GM21447 (cell line): ENCODE data around the gene CROCC2.

ENCODE experiments used
- ATAC-seq: cut with Tn5 transposase; IDR thresholded peaks from one replicate; pipeline ENCODE4 v1.9.1; 2021; ENCODE audit not compliant: unreplicated experiment

The CROCC2 gene

DNA sequence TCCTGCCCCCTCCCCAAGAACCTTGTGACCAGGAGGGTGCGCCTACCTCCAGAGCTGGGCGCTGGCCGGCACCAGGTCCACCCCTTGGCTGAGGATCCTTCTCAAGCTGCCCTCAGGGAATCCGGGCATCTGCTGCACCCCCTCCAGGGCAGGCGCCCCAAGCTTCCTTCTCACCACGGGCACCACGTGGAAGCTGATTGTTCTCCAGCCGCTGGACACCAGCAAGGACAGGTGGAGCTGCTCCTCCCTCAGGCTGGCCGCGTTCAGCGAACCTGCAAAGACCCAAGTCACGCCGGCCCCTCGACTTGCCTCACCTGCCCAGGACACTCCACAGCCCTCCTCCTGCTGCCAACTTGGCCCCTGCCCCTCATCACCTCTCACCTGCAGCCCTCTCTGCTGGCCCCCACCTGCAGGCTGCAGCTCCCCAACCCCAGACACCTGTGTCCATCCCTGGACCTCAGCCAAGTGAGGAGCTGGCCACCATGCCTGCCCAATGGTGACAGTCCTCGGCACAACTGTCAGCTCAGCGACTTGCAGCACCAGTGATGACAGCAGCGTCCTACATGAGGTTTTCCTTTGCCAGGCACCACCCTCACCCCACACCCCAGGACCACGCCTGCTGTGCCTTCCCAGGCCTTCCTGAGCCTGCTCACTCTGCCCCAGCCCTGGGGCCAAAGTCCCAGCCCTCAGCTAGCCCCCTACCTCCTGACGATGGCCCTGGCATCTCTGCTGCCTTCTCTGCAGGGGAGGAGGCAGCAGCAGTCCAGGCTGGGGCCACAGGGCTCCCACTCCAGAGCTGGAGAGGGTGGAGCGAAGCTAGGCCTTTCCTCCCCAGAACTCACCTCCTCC lies 14.4 kb upstream of the CROCC2 start:
- ATAC-seq = no peak

DNA sequence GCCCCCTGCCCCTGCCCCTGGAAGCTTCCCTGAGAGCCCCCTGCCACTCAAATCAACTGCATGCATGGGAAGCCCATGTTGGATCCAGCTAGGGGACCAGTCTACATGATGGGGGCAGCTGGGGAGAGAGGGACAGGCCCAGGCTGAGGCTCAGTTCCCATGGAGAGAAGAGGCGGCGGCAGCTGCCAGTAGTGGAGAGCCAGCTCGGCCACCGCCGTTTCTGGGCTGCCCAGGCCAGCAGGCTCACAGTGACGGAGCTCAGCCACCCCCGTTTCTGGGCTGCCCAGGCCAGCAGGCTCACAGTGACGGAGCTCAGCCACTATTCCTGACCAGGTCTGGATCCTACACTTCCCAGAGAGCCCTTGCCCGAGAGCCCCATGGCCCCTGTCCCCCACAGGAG lies 13.8 kb upstream of the CROCC2 start:
- ATAC-seq = no peak

DNA sequence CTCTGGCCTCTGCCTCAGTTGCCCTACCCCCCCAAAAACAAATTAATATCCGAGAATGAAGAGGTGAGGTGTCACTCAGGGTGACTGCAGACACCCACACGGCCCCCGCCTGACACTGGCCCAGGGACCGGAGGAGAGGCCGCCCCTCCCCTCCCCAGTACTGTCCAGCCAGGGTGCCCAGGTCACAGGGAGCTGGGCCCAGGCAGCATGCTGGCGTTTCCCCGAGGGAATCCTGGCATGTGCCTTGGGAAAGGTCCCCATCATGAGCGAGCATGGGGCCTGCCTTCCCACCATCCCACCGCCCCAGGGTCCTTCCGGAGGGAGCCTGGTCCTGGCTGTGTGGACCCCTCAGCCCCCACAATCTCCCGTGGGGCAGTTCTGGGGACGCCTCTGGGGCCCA lies 13.2 kb upstream of the CROCC2 start:
- no peak for ATAC-seq

DNA sequence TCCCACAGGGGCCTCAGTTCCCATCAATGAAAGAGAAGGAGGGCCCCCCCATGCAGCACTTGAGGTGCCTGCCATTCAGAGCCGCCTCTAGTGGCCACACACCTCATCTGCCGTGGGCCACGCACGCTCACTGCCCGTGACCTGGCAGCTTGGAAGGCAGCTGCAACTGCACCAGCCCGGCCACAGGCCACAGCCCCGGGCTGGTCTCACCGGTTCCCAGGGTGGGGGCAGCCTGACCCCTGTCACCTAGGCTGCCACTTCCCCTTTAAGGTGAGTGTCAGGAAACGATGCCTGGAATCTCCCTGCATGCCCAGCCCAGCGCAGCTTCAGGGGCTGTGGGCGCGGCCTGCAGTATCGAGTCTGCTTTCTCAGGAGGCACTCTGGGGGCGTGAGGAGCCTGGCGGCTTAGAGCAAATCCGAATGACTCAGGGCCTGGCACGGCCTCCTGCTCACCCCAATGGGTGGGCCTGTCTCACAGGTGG lies 12.7 kb upstream of the CROCC2 start:
- no peak for ATAC-seq

DNA sequence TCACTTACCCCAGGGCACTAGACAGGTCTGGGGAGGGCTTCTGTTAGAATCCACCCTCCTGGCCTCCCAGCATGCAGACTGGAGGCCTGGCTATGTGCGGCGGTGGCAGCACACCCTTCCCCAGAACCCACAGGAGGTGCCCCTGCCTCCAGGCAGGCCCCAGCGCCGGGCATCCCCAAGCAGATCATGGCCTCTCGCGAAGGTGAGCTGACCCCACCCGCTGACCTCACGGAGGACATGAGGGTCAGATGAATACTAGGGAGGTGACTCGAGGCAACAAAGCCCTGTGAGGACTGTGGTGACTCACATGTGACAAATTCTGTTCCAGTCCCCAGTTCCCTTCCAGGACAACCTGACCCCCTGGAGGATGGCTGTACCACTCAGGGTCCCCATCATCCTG lies 12.1 kb upstream of the CROCC2 start:
- no peak for ATAC-seq

DNA sequence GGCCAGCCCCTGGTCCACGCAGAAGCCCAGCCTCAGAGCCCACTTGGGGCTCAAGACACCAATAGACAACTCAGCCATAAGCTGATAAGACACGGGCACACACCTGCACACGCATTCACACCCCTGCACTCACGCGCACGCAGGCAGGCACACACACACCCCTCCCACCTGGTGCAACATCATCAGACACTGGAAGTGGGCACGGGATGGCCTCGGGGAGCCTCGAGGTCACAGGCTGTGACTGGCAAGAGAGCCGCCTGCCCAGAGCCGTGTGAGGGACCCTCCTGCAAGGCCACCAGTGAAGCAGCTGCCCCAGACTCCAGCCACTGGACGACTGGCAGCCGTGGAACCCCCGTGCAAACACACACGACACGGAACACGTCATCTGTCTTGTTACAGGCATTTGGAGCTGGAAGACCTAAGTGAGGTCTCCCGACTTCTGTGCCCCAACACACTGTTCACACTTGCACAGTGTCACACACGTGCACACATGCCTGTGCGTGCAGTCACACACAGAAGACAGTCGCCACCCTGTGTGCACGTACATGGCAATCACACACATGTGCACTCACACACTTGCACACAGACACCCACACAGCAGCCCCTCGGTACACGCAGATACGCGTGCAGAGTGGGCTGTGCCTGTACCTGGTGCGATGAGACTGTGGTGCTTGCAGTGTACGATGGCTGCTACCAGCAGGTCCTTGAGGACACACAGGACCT lies 11.1 kb upstream of the CROCC2 start:
- no peak for ATAC-seq

DNA sequence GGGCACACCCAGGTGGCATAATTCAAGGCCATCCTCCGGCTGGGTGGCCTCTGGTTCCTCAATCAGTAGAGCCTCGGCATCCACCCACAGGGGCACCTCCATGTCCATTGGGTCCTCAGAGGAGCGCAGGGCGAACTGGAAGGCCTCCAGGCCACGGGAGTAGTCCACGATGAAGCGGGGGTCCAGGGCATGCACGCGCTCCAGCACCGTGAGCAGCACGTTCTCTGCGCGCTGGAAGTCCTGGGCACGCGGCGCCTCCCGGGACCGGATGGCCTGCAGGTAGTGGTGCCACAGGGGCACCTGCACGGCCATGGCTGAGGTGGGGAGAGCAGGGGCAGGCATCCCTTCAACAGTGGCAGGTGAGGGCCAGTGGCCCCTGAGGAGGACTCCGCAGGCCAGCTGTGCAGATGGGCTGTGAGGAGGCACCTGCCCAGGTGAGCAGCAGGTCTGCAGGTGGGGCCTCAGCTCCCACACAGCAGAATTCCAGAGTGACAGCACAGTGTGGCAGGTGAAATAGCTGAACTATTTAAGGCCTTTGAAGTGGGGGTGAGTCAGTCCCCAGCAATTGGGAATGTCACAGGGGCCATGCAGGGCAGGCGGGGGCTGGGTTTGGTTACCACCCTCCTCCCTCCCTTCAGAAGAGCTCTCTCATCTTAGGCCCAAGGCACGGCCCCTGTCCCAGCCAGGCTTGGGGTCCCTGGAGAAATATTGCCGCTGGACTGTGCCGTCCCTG lies 10.3 kb upstream of the CROCC2 start, which contains the start of gene MAB21L4:
Gene MAB21L4 (minus strand): TSS at position 501 of the 733 bp plus-strand sequence. CDS start 159 bp downstream, at position 342.
- no peak for ATAC-seq

DNA sequence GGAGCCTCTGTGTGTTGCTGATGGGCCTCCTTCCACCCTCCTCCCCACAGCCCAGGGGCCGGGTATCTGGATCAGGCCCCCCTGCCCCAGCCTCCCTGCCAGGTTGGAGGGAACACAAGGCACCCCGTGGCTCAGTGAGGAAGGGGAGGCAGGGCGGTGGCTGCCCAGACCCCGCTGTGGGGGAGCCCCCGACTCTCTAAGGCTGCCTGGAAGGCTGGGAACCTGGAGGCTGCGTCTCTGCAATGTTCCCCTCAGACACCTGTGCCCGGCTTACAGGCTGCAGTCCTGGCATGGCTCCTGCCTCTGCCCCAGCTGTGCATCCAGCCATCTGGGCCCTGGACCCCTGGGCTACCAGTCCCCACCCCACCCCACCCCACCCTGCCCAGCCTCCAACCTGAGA lies 9.7 kb upstream of the CROCC2 start:
- no peak for ATAC-seq

DNA sequence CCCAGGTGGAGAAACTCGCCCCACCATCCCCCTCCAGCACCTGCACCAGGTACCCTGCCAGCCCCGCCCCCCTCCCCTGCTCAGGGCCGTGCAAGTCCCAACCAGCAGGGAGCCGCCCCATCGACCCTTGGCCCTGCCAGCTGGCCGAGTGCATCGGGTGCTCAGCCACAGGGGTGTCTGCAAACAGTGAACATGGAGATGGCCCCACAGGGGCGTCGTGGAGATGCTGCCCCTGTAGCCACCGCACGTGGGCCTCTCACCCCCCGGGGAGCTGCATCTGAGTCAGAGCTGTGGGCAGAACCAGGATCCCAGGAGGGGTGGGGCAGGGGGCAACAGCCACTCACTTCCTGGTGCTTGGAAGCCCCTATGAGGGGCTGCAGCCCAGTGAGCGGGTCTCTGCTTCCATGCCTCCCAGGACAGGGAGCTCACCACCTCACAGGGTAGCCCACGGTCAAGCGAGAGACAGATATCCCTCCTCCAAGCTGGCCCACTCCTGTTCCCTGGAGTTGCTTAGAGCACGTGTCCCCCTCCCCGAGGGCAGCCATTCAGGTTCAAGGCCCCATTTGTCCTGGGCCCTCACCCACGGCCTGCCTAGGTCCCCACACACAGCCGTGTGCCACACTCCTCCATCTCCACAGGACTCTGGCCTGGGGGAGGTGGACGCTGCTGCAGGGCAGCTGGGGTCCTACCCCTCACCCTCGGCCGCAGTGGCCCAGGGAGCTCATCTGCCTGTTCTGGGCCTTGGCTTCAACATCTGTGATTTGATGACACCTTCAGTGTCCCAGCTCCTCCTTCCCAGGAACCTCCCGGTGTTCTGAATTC lies 9.1 kb upstream of the CROCC2 start:
- no peak for ATAC-seq

DNA sequence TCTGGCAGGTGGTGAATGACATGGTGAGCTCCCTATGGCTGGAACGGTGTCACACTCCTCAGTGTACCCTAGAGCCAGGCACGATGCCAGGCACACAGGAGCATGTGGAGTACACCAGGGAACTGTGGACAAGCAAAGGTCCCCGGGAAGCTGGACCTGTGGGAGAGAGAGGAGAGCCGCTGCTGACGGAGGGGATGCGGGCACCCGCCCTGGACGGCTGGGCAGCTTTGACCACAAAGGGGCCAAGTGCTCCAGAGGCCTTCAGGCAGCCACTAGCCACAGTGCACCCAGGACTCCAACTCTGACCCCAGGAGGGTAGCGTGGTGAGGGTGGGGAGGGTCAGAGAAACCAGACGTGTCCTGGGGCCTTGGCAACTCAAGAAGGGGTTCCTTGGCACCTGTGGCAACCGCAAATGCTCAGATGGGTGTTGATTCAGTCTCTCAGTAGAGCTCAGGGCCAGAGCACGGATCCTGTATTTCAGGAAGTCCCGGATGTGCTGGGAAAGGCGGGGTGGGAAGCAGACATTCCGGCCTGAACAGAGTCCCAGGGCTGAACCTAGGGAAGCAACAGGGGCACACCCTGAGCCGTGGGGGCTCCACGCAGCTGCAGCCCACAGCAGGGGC lies 7.9 kb upstream of the CROCC2 start:
- ATAC-seq = no peak

DNA sequence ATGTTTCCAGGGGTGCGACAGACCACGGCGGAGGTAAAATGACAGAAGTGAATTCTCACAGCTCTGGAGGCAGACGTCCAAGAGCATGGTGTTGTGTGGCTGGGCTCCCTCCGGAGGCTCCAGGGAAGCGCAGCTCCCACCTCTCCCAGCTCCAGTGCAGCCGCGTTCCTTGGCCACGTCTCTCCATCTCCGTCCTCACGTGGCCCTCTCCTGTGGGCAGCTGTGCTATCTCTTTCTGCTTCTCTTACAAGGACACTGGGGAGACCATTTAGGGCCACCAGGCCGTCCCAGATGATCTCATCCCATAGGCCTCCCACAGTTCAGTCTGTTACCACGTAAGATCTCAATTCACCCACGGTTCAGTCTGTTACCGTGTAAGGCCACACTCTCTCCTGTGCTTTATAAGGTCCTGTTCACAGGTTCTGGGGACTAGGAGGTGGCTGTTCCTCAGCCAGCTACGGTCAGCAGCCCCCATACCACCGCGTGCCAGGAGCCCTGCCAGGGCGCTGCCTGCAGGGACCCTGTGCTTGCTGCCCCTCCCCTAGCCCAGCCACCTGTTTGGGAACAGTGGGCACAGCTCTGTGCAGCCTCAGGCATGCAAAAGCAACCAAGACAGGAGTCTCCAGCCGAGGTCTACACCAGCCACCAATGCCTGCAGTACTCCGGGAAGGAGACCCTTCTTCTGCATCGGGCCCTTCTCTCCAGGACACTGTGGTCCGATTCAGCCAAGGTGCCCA lies 7.2 kb upstream of the CROCC2 start:
- no peak for ATAC-seq

DNA sequence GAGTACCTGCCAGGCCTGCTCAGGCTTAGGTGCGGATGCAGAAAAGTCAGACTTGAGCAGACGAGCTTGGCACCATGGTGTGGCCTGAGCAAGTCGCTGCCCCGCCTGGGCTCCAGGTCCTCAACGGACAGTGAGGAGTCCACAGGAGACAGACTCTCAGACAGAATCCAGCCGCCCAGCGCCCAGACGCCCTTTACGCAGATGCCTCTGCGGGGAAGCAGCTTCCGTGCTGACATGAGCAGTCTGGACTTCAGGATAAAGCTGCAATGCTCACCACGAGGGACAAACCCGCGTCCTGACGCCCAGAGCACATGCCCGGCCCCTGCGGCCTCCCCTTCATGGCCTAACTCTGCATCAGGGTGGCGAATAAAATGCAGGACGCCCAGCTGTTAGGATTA lies 6.7 kb upstream of the CROCC2 start:
- ATAC-seq = no peak

DNA sequence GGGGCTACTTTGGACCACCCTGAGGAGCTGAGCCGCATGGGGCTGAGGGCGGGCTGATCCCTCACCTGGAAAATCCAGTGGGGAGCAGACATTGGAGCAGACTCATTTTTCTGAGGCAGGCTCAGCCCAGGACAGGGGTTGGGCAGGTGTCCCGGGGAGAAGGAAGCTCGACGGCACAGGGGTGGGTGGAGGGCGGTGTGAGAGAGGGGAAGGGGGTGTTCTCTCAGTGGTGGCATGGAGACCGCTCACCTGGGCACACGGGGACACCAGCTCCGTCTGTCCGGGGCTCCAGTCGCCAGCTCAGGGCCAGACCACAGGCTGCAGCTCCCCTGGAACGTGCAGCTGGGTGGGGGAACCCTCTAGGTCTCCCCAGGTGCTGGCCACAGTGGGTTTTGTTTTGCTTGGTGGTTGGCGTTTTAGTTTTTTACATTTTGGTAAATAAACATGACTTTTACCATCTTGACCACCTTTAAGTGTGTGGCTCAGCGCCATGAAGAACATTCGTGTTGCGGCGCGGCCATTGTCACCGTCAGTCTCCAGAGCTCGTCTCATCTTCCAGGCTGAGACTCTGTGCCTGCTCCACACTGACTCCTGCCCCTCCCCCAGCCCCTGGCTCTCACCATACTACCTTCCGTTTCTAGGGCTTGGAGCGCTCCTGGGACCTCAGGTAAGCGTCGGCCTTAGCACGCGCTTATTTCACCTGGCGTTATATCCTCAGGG lies 5.8 kb upstream of the CROCC2 start:
- ATAC-seq = no peak

DNA sequence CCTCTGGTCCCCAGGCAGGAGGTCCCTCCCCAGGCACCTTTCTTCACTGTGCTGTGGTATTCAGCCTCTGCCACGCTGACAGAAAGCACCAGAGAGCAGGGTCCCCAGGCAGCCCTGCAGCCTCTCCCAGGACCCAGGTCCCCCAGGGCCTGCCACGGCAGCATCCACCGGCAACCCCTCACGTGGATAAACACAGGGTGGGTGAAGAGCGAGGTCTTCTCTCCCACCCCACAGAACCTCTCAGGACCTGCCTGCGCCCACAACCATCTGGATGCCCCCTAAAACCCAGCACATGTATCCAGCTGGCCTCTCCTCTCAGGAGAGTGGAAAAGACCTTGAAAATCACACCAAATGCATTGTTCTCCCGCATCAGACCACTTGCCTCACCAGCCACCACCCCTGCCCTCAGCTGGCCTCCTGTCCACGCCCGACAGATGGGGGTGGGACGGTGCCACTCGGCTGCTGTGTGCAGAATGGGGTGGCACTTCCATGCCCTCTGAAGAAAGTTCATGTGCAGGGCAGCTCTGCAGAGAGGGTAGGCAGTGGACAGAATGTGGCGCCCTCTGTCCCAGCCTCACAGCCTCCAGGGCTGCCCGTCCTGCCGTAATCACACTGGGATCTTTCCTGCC lies 4.0 kb upstream of the CROCC2 start:
- no peak for ATAC-seq

DNA sequence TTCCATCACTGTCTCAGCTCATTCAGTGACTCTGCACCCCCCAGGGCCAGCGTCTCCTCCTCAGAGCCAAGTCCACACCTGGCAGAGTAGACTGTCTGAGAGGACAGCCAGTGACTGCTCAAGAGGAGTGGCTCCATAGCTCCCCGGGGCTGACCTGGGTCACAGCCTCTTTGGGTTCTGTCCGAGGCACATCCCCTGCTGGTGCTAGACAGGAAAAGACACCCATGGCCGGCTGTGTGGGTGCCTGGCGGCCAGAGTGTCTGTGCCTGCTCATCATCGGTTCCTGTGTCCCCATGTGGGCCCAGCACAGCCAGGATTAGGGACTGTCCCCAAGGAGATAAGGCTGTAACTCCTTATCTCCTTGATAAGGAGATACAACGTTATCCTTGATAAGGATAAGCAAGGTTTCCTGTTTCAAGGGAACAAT lies 3.5 kb upstream of the CROCC2 start:
- ATAC-seq = no peak

DNA sequence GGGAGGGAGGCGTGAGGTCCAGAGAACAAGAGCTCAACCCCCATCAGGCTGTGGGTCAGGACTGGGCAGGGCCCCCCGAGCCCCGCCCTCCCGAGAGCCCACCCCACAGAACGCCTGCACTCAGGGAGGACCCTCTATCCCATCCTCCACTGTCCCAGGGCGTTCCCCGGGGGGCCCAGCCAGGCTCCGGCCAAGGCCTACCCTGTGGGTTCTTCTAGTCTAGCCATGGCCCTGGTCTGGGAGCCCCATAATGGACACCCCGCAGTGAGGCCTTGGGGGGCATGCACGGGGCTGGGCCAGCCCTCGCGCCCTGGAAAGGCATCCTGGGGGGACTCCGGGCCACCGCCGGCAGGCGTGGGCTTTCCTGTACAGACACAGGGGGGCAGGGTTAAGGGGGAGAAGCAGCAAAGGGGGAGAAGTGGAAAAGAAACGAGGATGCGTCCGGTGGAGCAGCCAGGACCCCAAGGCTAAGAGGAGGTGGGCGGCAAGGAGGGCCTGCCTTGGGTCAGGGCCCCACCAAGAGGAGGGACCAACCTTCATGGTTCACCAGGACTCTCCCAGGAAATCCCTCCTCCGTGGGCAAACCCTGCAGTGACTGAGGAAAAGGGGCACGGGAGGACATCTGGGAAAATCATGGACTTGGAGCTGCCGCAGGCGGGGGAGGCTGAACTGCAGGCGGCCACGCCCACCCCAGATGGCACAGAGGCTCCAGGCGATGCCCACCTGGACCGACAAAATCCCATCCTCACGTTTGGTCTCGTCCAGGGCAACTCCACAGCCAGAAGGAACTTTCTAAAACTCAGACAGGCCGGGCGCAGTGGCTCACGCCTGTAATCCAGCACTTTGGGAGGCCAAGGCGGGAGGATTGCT lies 2.7 kb upstream of the CROCC2 start:
- no peak for ATAC-seq
